Caco-2 (cell line): Measurements from ENCODE around the gene SYT1. TPM values are rescaled to one million over a fixed set of nuclear protein-coding genes. Genes with fewer than 3 reads are reported as not detected.

Experiments used
- BruUV-seq: library from RNA; stranded (reverse); fragments of 400-500 nt; replicated peaks from 2 replicates; lab custom pipeline; 2021; lab: Mats Ljungman, UMichigan
- CTCF ChIA-PET: fragments of 300-600 bp; sonication (Branson Sonifier 250); formaldehyde crosslinking; loops from one replicate; lab custom pipeline; 2022; ENCODE audit warnings: antibody characterized with exemption; lab: Charles Lee
- POLR2A ChIA-PET: fragments of 300-600 bp; sonication (Branson Sonifier 250); formaldehyde crosslinking; loops from one replicate; lab custom pipeline; 2022; ENCODE audit warnings: antibody characterized with exemption; lab: Charles Lee
- DNase-seq, 2 experiments: peaks; one replicate each; pipeline versions ENCODE4 v3.0.0 to v3.0.0-alpha.2; 2020 to 2022
- H3K27me3 ChIP-seq: replicated peaks from 2 replicates; pipeline ENCODE4 v1.6.0; 2011; ENCODE audit warnings: low read length; ENCODE audit not compliant: control insufficient read depth, insufficient read depth
- H3K36me3 ChIP-seq: 2 replicates; pipeline ENCODE4 v1.5.1; 2011; ENCODE audit warnings: low read length; ENCODE audit not compliant: control insufficient read depth, insufficient read depth
- H3K4me1 ChIP-seq: fragments of 250-450 bp; sonication (Bioruptor Pico); 2 replicates; pipeline ENCODE4 v1.5.1; 2020; ENCODE audit warnings: mild to moderate bottlenecking
- H3K4me3 ChIP-seq: 2 replicates; pipeline ENCODE4 v1.5.1; 2011; ENCODE audit warnings: low read depth, mild to moderate bottlenecking, control low read depth, low read length
- H3K9me3 ChIP-seq: fragments of 250-450 bp; sonication (Bioruptor Pico); 2 replicates; pipeline ENCODE4 v1.5.1; 2020; ENCODE audit warnings: mild to moderate bottlenecking, moderate library complexity
- H3K27ac Mint-ChIP-seq: one replicate; pipeline ENCODE4 v1.8.0; 2022; ENCODE audit warnings: mixed read lengths; ENCODE audit not compliant: unreplicated experiment
- H3K27me3 Mint-ChIP-seq: one replicate; pipeline ENCODE4 v1.8.0; 2022; ENCODE audit warnings: mixed read lengths; ENCODE audit not compliant: insufficient read depth, unreplicated experiment
- H3K36me3 Mint-ChIP-seq: one replicate; pipeline ENCODE4 v1.8.0; 2022; ENCODE audit warnings: mild to moderate bottlenecking, mixed read lengths; ENCODE audit not compliant: insufficient read depth, unreplicated experiment
- H3K4me1 Mint-ChIP-seq: one replicate; pipeline ENCODE4 v1.8.0; 2022; ENCODE audit warnings: low read depth, mixed read lengths; ENCODE audit not compliant: unreplicated experiment
- H3K4me3 Mint-ChIP-seq: one replicate; pipeline ENCODE4 v1.8.0; 2022; ENCODE audit warnings: mild to moderate bottlenecking, moderate library complexity, mixed read lengths; ENCODE audit not compliant: unreplicated experiment
- H3K9me3 Mint-ChIP-seq: one replicate; pipeline ENCODE4 v1.8.0; 2022; ENCODE audit warnings: mixed read lengths; ENCODE audit not compliant: unreplicated experiment
- CTCF ChIP-seq, 2 experiments: fragments of 200-600 bp in 1 of 2; IDR thresholded peaks; 1 replicate in 1 of 2; 2 replicates in 1 of 2; pipeline versions ENCODE4 v1.5.1 to v1.8.0; 2011 to 2022; ENCODE audit warnings: antibody characterized with exemption in 1 of 2, control low read depth in 1 of 2, inconsistent platforms in 1 of 2, low read depth in 1 of 2, low read length in 1 of 2, mild to moderate bottlenecking in 1 of 2, moderate library complexity in 1 of 2; ENCODE audit not compliant: insufficient read depth in 1 of 2, severe bottlenecking in 1 of 2, unreplicated experiment in 1 of 2
- intact Hi-C: fragments of 100-400 bp; cut with micrococcal nuclease; formaldehyde crosslinking; loops from one replicate; pipeline ENCODE4 v1.10.0; 2022; ENCODE audit not compliant: unreplicated experiment
- total RNA-seq: library from RNA; stranded (reverse); gene quantifications from 2 replicates; pipeline ENCODE4 v1.2.3, GENCODE V29; 2022

SYT1 gene
- total RNA-seq, 1 experiment from 2014 or later: 0.39 TPM

GRCh38 chr12:79223761-79224160 is 359.2 kb downstream of the SYT1 start:
- no peaks in the 10 kb centered on the region for H3K4me1 ChIP-seq
- intact Hi-C loops: no loop called here
- Mint-ChIP-seq H3K27ac (no peak overlapping the region), H3K9me3 (peaks cover 24% of the 10 kb centered on the region), H3K4me1 (no peaks in the 10 kb centered on the region), H3K4me3 (no peak overlapping the region), H3K27me3 (peaks cover 2% of the 10 kb centered on the region), H3K36me3 (no peaks in the 10 kb centered on the region)
- ChIA-PET POLR2A (no interaction called here), CTCF (no interaction called here)
- no peaks in the 10 kb centered on the region for H3K36me3 ChIP-seq
- H3K9me3 ChIP-seq: no peaks in the 10 kb centered on the region
- no peak overlapping the region for H3K4me3 ChIP-seq
- no peak for DNase-seq
- BruUV-seq: no TSS peak
- H3K27me3 ChIP-seq: no peaks in the 10 kb centered on the region
- no peak for TF ChIP-seq CTCF (IDR thresholded peaks at IDR 0.05; ENCODE audit: insufficient read depth in 1 of 2, low read depth in 1 of 2, low read length in 1 of 2, severe bottlenecking in 1 of 2, unreplicated experiment in 1 of 2)

GRCh38 chr12:79227091-79227490 is 362.5 kb downstream of the SYT1 start:
- no peaks in the 10 kb centered on the region for H3K36me3 ChIP-seq
- H3K4me1 Mint-ChIP-seq: no peaks in the 10 kb centered on the region
- H3K4me1 ChIP-seq: no peaks in the 10 kb centered on the region
- H3K27me3 ChIP-seq: no peaks in the 10 kb centered on the region; the same call in 1 of the 2 replicates
- no TSS peak for BruUV-seq
- TF ChIP-seq CTCF (IDR thresholded peaks at IDR 0.05; ENCODE audit: insufficient read depth in 1 of 2, low read depth in 1 of 2, low read length in 1 of 2, severe bottlenecking in 1 of 2, unreplicated experiment in 1 of 2): no peak
- no peak overlapping the region for H3K27ac Mint-ChIP-seq
- intact Hi-C loops: no loop called here
- POLR2A ChIA-PET: no interaction called here
- H3K4me3 Mint-ChIP-seq: no peak overlapping the region
- H3K9me3 ChIP-seq: no peaks in the 10 kb centered on the region
- CTCF ChIA-PET: no interaction called here
- H3K4me3 ChIP-seq: no peak overlapping the region
- peaks cover 2% of the 10 kb centered on the region for H3K27me3 Mint-ChIP-seq
- no peak for DNase-seq
- peaks cover 10% of the 10 kb centered on the region for H3K9me3 Mint-ChIP-seq
- H3K36me3 Mint-ChIP-seq: no peaks in the 10 kb centered on the region

GRCh38 chr12:79227646-79228045 is 363.1 kb downstream of the SYT1 start:
- BruUV-seq: no TSS peak
- intact Hi-C loops: no loop called here
- Mint-ChIP-seq H3K9me3 (peaks cover 4% of the 10 kb centered on the region), H3K4me3 (no peak overlapping the region), H3K36me3 (no peaks in the 10 kb centered on the region), H3K4me1 (no peaks in the 10 kb centered on the region), H3K27ac (no peak overlapping the region), H3K27me3 (peaks cover 2% of the 10 kb centered on the region)
- no peaks in the 10 kb centered on the region for H3K9me3 ChIP-seq
- no peak for TF ChIP-seq CTCF (IDR thresholded peaks at IDR 0.05; ENCODE audit: insufficient read depth in 1 of 2, low read depth in 1 of 2, low read length in 1 of 2, severe bottlenecking in 1 of 2, unreplicated experiment in 1 of 2)
- POLR2A ChIA-PET: no interaction called here
- H3K4me1 ChIP-seq: no peaks in the 10 kb centered on the region
- H3K27me3 ChIP-seq: no peaks in the 10 kb centered on the region; the same call in 1 of the 2 replicates
- H3K4me3 ChIP-seq: no peak overlapping the region
- no peak for DNase-seq
- no peaks in the 10 kb centered on the region for H3K36me3 ChIP-seq
- CTCF ChIA-PET: no interaction called here
